GM15510 (cell line): Measurements from ENCODE around the gene SLC25A11.

Source experiments
- POLR2A ChIP-seq: IDR thresholded peaks from 3 replicates; pipeline ENCODE4 v1.6.1; 2011; ENCODE audit warnings: borderline replicate concordance; ENCODE audit not compliant: insufficient read length; ENCODE audit errors: extremely low read depth

SLC25A11 gene

DNA sequence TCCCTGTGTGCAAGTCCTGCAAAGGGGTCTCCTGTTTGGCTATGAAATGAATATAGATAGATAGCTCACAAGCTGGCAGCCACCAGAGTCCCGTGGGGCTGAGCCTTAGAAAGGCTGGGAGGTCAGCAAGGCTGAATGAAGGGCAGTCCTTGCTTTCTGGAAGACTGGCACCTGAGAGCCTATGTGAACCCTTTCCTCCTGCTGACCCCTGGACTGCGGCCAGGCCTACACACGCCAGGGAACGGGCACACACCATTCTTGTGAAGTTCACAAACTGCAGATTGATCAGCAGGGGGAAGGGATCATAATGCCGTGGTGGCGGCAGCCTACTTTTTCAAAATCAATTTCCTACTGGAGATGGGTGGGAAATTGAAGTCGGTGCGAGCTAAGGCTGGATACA lies 41.5 kb downstream of the SLC25A11 start:
- no peak for TF ChIP-seq POLR2A

GRCh38 chr17:4897785-4898184 lies 42.1 kb downstream of the SLC25A11 start:
- no peak for TF ChIP-seq POLR2A

- TF ChIP-seq POLR2A: no peak
Observed at GRCh38 chr17:4897198-4897687, 42.6 kb downstream of the SLC25A11 start.

GRCh38 chr17:4896332-4897197 lies 43.3 kb downstream of the SLC25A11 start:
- no peak for TF ChIP-seq POLR2A

DNA sequence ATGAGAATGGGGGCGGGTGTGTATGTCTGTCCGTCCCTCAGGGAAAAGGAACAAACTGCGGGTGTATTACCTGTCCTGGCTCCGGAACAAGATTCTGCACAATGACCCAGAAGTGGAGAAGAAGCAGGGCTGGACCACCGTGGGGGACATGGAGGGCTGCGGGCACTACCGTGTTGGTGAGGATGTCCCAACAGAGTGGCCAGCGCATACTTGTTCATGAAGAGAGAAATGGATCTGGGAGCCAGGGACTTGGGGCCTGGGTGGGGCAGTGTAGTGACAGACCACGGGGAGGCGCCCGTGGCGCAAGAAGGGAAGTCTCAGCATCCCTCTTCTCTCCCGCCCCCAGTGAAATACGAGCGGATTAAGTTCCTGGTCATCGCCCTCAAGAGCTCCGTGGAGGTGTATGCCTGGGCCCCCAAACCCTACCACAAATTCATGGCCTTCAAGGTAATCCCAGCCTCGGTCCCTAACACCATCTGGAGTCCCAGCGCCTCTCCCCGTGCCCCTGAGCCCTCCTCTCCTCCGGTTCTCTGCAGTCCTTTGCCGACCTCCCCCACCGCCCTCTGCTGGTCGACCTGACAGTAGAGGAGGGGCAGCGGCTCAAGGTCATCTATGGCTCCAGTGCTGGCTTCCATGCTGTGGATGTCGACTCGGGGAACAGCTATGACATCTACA lies 44.1 kb downstream of the SLC25A11 start:
- no peak for TF ChIP-seq POLR2A

GRCh38 chr17:4895121-4895520 lies 44.7 kb downstream of the SLC25A11 start:
- TF ChIP-seq POLR2A: no peak

GRCh38 chr17:4893721-4894560 lies 45.9 kb downstream of the SLC25A11 start:
- TF ChIP-seq POLR2A: no peak

- TF ChIP-seq POLR2A: no peak
Observed at GRCh38 chr17:4893272-4893671, 46.6 kb downstream of the SLC25A11 start.

DNA sequence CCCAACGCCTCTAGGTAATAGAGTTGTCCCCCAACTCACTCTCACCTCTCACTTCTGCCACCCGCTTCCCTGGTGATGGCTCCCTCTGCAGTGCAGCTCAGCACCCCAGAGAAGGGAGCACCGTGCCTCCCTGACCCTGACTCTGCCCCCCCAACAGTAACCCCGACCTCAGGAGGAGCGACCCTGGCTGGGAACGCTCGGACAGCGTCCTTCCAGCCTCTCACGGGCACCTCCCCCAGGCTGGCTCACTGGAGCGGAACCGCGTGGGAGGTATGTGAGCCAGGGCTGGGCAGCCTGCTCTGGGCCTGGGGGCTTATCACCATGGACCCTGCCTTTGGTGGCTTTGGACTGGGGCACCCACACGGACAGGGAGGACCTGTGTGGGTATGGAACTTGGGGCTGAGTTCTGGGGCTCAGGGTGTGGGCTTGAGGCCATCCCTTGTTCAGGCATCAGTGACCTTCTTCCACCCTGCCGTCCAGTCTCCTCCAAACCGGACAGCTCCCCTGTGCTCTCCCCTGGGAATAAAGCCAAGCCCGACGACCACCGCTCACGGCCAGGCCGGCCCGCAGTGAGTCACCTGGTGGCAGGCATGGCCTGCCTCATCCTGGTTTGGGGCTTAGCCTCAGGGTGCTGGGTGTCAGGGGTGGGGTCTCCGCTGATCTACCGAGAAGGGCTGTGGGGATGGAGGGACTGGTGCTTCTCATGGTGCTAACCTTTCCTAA lies 47.2 kb downstream of the SLC25A11 start:
- TF ChIP-seq POLR2A: no peak

DNA sequence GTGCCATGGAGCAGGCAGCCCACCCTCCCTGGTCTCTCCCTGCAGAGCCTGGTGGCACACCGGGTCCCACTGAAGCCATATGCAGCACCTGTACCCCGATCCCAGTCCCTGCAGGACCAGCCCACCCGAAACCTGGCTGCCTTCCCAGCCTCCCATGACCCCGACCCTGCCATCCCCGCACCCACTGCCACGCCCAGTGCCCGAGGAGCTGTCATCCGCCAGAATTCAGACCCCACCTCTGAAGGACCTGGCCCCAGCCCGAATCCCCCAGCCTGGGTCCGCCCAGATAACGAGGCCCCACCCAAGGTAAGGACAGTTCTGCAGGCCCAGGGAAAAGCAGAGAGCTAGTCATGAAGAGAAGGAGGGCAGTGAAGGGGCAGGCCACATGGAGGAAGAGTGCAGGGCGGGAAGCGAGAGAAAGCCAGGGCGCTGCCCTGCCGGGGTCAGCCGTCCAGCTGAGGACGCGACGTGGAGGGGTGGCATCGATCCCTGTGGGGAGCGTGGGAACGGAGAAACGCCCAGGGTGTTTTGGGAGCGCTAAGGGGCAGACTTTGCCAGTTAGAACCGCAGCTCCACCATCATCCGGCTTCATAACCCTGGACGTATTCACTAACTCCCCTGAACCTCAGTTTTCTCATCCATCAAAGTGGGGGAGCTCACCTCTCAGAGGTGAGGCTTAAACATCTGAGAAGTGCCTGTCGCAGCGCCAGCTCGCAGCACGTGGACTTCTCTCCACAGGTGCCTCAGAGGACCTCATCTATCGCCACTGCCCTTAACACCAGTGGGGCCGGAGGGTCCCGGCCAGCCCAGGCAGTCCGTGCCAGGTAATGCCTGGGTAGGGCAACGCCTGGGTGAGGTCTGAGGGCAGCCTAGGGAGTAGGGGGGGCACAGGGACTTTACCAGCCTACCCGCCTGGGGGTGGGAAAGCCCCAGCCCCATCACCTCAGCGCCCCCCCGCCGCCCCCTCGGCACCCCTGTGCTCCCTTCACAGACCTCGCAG lies 48.1 kb downstream of the SLC25A11 start:
- TF ChIP-seq POLR2A: no peak

DNA sequence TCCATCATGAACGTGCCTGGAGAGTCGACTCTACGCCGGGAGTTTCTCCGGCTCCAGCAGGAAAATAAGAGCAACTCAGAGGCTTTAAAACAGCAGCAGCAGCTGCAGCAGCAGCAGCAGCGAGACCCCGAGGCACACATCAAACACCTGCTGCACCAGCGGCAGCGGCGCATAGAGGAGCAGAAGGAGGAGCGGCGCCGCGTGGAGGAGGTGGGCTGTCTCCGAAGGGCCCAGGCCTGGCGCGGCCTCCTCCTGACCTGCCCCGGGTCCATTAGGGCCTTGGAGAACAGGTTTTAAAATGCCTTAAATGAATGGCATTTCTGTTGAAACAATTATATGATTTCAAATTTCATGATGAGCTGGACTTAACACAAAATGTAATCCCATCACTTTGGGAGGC lies 52.3 kb downstream of the SLC25A11 start:
- TF ChIP-seq POLR2A: no peak
